Activated CD8-positive, alpha-beta T cell treated with anti-CD3 and anti-CD28 coated beads for 36 hours (primary cell): Measurements from ENCODE around the gene SHROOM2. TPM values are rescaled to one million over a fixed set of nuclear protein-coding genes. Genes with fewer than 3 reads are reported as not detected.

ENCODE experiments used
- ATAC-seq: fragments of 200-7000 bp; cut with Tn5 transposase; one replicate; pipeline ENCODE4 v1.10.0; 2021; ENCODE audit warnings: mild to moderate bottlenecking, moderate library complexity
- CTCF ChIA-PET: fragments of 350-600 bp; sonication (Branson Sonifier 250); formaldehyde crosslinking; loops from one replicate; lab custom pipeline; 2021; ENCODE audit warnings: antibody characterized with exemption; lab: Charles Lee
- POLR2A ChIA-PET: fragments of 350-600 bp; sonication (Branson Sonifier 250); formaldehyde crosslinking; loops from one replicate; lab custom pipeline; 2021; ENCODE audit warnings: antibody characterized with exemption; lab: Charles Lee
- DNase-seq: peaks from one replicate; pipeline ENCODE4 v3.0.0-alpha.2; 2020
- H3K27ac Mint-ChIP-seq: one replicate; pipeline ENCODE4 v1.8.0; 2021; ENCODE audit warnings: mild to moderate bottlenecking, mixed read lengths
- H3K27me3 Mint-ChIP-seq: one replicate; pipeline ENCODE4 v1.8.0; 2021; ENCODE audit warnings: mixed read lengths
- H3K36me3 Mint-ChIP-seq: one replicate; pipeline ENCODE4 v1.8.0; 2021; ENCODE audit warnings: low read depth, mixed read lengths
- H3K4me1 Mint-ChIP-seq: one replicate; pipeline ENCODE4 v1.8.0; 2021; ENCODE audit warnings: low read depth, mixed read lengths
- H3K4me3 Mint-ChIP-seq: one replicate; pipeline ENCODE4 v1.8.0; 2021; ENCODE audit warnings: mild to moderate bottlenecking, moderate library complexity, mixed read lengths
- H3K9me3 Mint-ChIP-seq: one replicate; pipeline ENCODE4 v1.8.0; 2021; ENCODE audit warnings: mixed read lengths
- CTCF ChIP-seq: fragments of 200-600 bp; IDR thresholded peaks from one replicate; pipeline ENCODE4 v1.8.0; 2022; ENCODE audit warnings: antibody characterized with exemption, mild to moderate bottlenecking
- intact Hi-C: fragments of 100-400 bp; cut with micrococcal nuclease; formaldehyde crosslinking; loops from one replicate; pipeline ENCODE4 v1.10.0; 2022
- total RNA-seq, 2 experiments: library from RNA; stranded (reverse); gene quantifications; one replicate each; pipeline ENCODE4 v1.2.3, GENCODE V29; 2021

SHROOM2 gene
- total RNA-seq, 2 experiments from 2014 or later, result not detected

- ATAC-seq (no peak), DNase-seq (no peak)
- CTCF ChIA-PET, result interaction anchor here (1.1 to 1.7 kb wide), 2 partner anchors 242 kb away, joined by 6 to 8 read pairs; no protein-coding TSS in a partner anchor
- Mint-ChIP-seq H3K27ac (no peak overlapping the region), H3K9me3 (no peaks in the 10 kb centered on the region), H3K36me3 (no peaks in the 10 kb centered on the region), H3K4me3 (no peak overlapping the region), H3K4me1 (peaks cover 7% of the 10 kb centered on the region), H3K27me3 (peaks cover 9% of the 10 kb centered on the region)
- POLR2A ChIA-PET, result no interaction called here
- no peak for TF ChIP-seq CTCF
- intact Hi-C loops, result no loop called here
Measured at GRCh38 chrX:9878146-9878820, 92.1 kb downstream of the SHROOM2 start.

GRCh38 chrX:9880237-9880636 lies 94.0 kb downstream of the SHROOM2 start:
- intact Hi-C loops, result no loop called here
- Mint-ChIP-seq H3K36me3 (no peaks in the 10 kb centered on the region), H3K27ac (no peak overlapping the region), H3K9me3 (no peaks in the 10 kb centered on the region), H3K27me3 (peaks cover 6% of the 10 kb centered on the region), H3K4me3 (no peak overlapping the region), H3K4me1 (peaks cover 6% of the 10 kb centered on the region)
- ChIA-PET POLR2A (interaction anchor here (0.6 kb wide), 1 partner anchor 133 kb away, joined by 4 read pairs; no protein-coding TSS in a partner anchor), CTCF (interaction anchor here (1.7 kb wide), 1 partner anchor 240 kb away, joined by 8 read pairs; no protein-coding TSS in a partner anchor)
- ATAC-seq, result no peak
- no peak for TF ChIP-seq CTCF
- no peak for DNase-seq

GRCh38 chrX:9880870-9881269 lies 94.6 kb downstream of the SHROOM2 start:
- H3K4me1 Mint-ChIP-seq, result peaks cover 6% of the 10 kb centered on the region
- POLR2A ChIA-PET, result no interaction called here
- DNase-seq (no peak), ATAC-seq (no peak)
- intact Hi-C loops, result no loop called here
- no peak overlapping the region for H3K4me3 Mint-ChIP-seq
- H3K27ac Mint-ChIP-seq, result no peak overlapping the region
- CTCF ChIA-PET, result no interaction called here
- TF ChIP-seq CTCF, result no peak
- peaks cover 3% of the 10 kb centered on the region for H3K27me3 Mint-ChIP-seq
- no peaks in the 10 kb centered on the region for H3K9me3 Mint-ChIP-seq
- no peaks in the 10 kb centered on the region for H3K36me3 Mint-ChIP-seq

- no peak for TF ChIP-seq CTCF
- no peaks in the 10 kb centered on the region for H3K36me3 Mint-ChIP-seq
- H3K9me3 Mint-ChIP-seq, result no peaks in the 10 kb centered on the region
- H3K27me3 Mint-ChIP-seq, result peaks cover 7% of the 10 kb centered on the region
- DNase-seq, result no peak
- H3K27ac Mint-ChIP-seq, result no peak overlapping the region
- no peaks in the 10 kb centered on the region for H3K4me1 Mint-ChIP-seq
- intact Hi-C loops, result no loop called here
- ATAC-seq, result no peak
- no peak overlapping the region for H3K4me3 Mint-ChIP-seq
- CTCF ChIA-PET, result interaction anchor here (0.5 to 1.1 kb wide), 2 partner anchors 15 to 237 kb away, joined by 3 read pairs; no protein-coding TSS in a partner anchor
- POLR2A ChIA-PET, result no interaction called here
Measured at GRCh38 chrX:9882669-9883446, 96.6 kb downstream of the SHROOM2 start.
